Spleen (tissue), 11 donors: ENCODE data around the gene SERPINA4. TPM values are rescaled to one million over a fixed set of nuclear protein-coding genes. Genes with fewer than 3 reads are reported as not detected.
A peak's percentile ranks its signal among the peaks of the same experiment; 100 is the strongest.

ENCODE experiments used
- DNase-seq: peaks from one replicate; pipeline ENCODE4 v3.0.0-alpha.2; 2020
- H3K27ac ChIP-seq, 8 donors: fragments of 200-600 bp; sonication (generic) in 7 of 8; 1 replicate in 4 of 8; 2 replicates in 4 of 8; pipeline versions ENCODE4 v1.5.0 to v1.8.0; 2016 to 2021; ENCODE audit warnings: inconsistent platforms in 4 of 8, mild to moderate bottlenecking in 4 of 8, moderate library complexity in 1 of 8
- H3K27me3 ChIP-seq, 7 donors: fragments of 200-600 bp; sonication (generic) in 6 of 7; replicated peaks in 1 of 7; 1 replicate in 4 of 7; 2 replicates in 3 of 7; pipeline versions ENCODE4 v1.5.0 to v1.8.0; 2016 to 2021; ENCODE audit warnings: inconsistent platforms in 3 of 7, mild to moderate bottlenecking in 1 of 7
- H3K36me3 ChIP-seq, 6 donors: fragments of 200-600 bp; sonication (generic) in 5 of 6; 1 replicate in 4 of 6; 2 replicates in 2 of 6; pipeline versions ENCODE4 v1.5.0 to v1.8.0; 2016 to 2021; ENCODE audit warnings: inconsistent platforms in 2 of 6
- H3K4me1 ChIP-seq, 6 donors: fragments of 200-600 bp; sonication (generic) in 5 of 6; 1 replicate in 3 of 6; 2 replicates in 3 of 6; pipeline versions ENCODE4 v1.5.0 to v1.8.0; 2016 to 2021; ENCODE audit warnings: inconsistent platforms in 3 of 6
- H3K4me3 ChIP-seq, 8 donors: fragments of 200-600 bp; sonication (generic) in 7 of 8; 1 replicate in 4 of 8; 2 replicates in 4 of 8; pipeline versions ENCODE4 v1.5.0 to v1.8.0; 2016 to 2021; ENCODE audit warnings: inconsistent platforms in 4 of 8, mild to moderate bottlenecking in 4 of 8, moderate library complexity in 2 of 8
- H3K9me3 ChIP-seq, 8 donors: fragments of 200-600 bp; sonication (generic) in 7 of 8; 1 replicate in 4 of 8; 2 replicates in 4 of 8; pipeline versions ENCODE4 v1.5.0 to v1.8.0; 2016 to 2021; ENCODE audit warnings: inconsistent platforms in 4 of 8
- POLR2A ChIP-seq, 3 donors: fragments of 450-650 bp; IDR thresholded peaks; one replicate each; pipeline ENCODE4 v1.5.1; 2017; ENCODE audit warnings: antibody characterized with exemption in 3 of 3, mild to moderate bottlenecking in 1 of 3
- POLR2AphosphoS5 ChIP-seq, 3 donors: sonication (generic); formaldehyde crosslinking; IDR thresholded peaks; one replicate each; pipeline ENCODE4 v1.5.1; 2017; ENCODE audit warnings: antibody characterized with exemption in 3 of 3
- WGBS, 5 donors: extraction: QIAGEN DNeasy Blood & Tissue Kit in 3 of 5; methylation state at CpG; one replicate each; pipeline versions ENCODE4 v1.1.5 to v1.1.7; 2013 to 2018; 5-methylcytosine and 5-hydroxymethylcytosine counted together
- intact Hi-C: fragments of 100-400 bp; cut with DNase I; formaldehyde crosslinking; loops from one replicate; pipeline ENCODE4 v1.15.0; 2023; ENCODE audit warnings: low total_unique reads
- polyA plus RNA-seq, 3 donors: library from polyadenylated mRNA; stranded (reverse); fragments of 200-250 nt; gene quantifications; one replicate each; pipeline ENCODE4 v1.2.1, GENCODE V29; 2013
- total RNA-seq, 7 donors: library from RNA; depleted of rRNA in 3 of 7; stranded (reverse); fragments of >200 nt in 3 of 7; fragmentation: NEBNext Ultra II Directional in 4 of 7; extraction: Animal tissue kit (Norgen Biotek cat#: 25700) in 4 of 7; gene quantifications; one replicate each; pipeline versions ENCODE4 v1.1.0 to v1.2.1, GENCODE V29; 2016 to 2021
- TF ChIP-seq, protein P1 (sequence below), 11 experiments: fragments of 200-600 bp in 7 of 11; fragments of 450-650 bp in 4 of 11; sonication (generic) in 4 of 11; IDR thresholded peaks in 8 of 11; conservative IDR thresholded peaks in 3 of 11; 1 replicate in 7 of 11; 2 replicates in 4 of 11; pipeline versions ENCODE4 v1.4.0 to v1.8.0; 2016 to 2021; ENCODE audit warnings: antibody characterized with exemption in 11 of 11, inconsistent platforms in 4 of 11, mild to moderate bottlenecking in 1 of 11
- donor health status: healthy with polysubstance abuse.
- donor health status: DM: no; HTN: no; CAD: no; lungs with moderate emphysema.
- donor health status: DM: no; HTN: no; CAD: no.
- donor health status: Bipolar disorder and iron deficiency.
- donor health status: healthy.
- donor health status: DM: no; HTN: no; CAD: no.
- donor health status: DM: yes; HTN: yes; CAD: no.

The SERPINA4 gene
- total and polyA plus RNA-seq, 10 donors: not detected

DNA sequence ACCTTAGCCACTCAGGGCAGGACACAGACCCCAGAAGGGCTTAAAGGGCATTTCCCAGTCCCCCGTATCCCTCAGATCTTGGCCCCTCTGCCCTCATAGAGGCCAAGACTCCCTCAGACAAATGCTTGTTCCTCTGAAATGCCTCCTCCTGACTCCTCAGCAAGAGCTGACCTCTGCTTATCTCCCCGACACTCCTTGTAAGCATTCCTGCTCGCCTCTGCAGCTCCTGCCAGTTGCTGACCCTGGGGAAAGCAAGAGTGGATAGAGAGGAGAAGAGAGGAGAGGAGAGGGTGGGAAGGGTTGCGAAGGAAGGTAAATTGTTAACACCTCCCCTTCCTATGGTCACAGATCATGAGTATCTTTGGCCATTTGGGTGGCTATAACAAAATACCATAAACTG is 27.1 kb downstream of the SERPINA4 start:
- H3K9me3 ChIP-seq: no peaks in the 10 kb centered on the region
- WGBS, 5 donors: 78 to 92% (median 82%) methylated on average over 4 of the region's 4 CpGs
- DNase-seq: no peak
- TF ChIP-seq POLR2A (IDR thresholded peaks at IDR 0.05) (no peak), POLR2AphosphoS5 (IDR thresholded peaks at IDR 0.05) (no peak)
- TF ChIP-seq, protein P1, sequence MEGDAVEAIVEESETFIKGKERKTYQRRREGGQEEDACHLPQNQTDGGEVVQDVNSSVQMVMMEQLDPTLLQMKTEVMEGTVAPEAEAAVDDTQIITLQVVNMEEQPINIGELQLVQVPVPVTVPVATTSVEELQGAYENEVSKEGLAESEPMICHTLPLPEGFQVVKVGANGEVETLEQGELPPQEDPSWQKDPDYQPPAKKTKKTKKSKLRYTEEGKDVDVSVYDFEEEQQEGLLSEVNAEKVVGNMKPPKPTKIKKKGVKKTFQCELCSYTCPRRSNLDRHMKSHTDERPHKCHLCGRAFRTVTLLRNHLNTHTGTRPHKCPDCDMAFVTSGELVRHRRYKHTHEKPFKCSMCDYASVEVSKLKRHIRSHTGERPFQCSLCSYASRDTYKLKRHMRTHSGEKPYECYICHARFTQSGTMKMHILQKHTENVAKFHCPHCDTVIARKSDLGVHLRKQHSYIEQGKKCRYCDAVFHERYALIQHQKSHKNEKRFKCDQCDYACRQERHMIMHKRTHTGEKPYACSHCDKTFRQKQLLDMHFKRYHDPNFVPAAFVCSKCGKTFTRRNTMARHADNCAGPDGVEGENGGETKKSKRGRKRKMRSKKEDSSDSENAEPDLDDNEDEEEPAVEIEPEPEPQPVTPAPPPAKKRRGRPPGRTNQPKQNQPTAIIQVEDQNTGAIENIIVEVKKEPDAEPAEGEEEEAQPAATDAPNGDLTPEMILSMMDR (IDR thresholded peaks at IDR 0.05 in 8 of 11, conservative IDR thresholded peaks at IDR 0.05 in 3 of 11): no peak
- intact Hi-C loops: no loop called here
- no peak overlapping the region for H3K4me3 ChIP-seq
- no peaks in the 10 kb centered on the region for H3K27me3 ChIP-seq
- peak overlapping the region in 1 of 8 donors; percentile 17 for H3K27ac ChIP-seq
- H3K36me3 ChIP-seq: peaks cover 0 to 53% (median 7%) of the 10 kb centered on the region in 6 donors
- peaks cover 0 to 20% (median 2%) of the 10 kb centered on the region in 6 donors for H3K4me1 ChIP-seq

DNA sequence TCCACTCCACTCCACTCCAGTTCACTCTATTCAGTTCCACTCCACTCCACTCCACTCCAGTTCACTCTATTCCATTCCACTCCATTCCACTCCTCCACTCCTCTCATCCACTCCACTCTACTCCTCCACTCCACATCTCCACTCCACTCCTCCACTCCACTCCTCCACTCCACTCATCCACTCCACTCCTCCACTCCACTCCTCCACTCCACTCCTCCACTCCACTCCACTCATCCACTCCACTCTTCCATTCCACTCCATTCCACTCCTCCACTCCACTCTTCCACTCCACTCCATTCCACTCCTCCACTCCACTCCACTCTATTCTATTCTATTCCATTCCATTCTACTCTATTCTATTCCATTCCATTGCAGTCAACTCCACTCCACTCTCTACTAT is 29.8 kb downstream of the SERPINA4 start:
- DNase-seq: no peak
- no peaks in the 10 kb centered on the region for H3K9me3 ChIP-seq
- no peaks in the 10 kb centered on the region for H3K4me1 ChIP-seq
- TF ChIP-seq, protein P1 (IDR thresholded peaks at IDR 0.05 in 8 of 11, conservative IDR thresholded peaks at IDR 0.05 in 3 of 11): no peak
- TF ChIP-seq POLR2A (IDR thresholded peaks at IDR 0.05) (no peak), POLR2AphosphoS5 (IDR thresholded peaks at IDR 0.05) (no peak)
- H3K27me3 ChIP-seq: peaks cover 0 to 6% (median 0%) of the 10 kb centered on the region in 7 donors
- H3K27ac ChIP-seq: no peak overlapping the region
- intact Hi-C loops: no loop called here
- no peak overlapping the region for H3K4me3 ChIP-seq
- peaks cover 0 to 53% (median 7%) of the 10 kb centered on the region in 6 donors for H3K36me3 ChIP-seq

DNA sequence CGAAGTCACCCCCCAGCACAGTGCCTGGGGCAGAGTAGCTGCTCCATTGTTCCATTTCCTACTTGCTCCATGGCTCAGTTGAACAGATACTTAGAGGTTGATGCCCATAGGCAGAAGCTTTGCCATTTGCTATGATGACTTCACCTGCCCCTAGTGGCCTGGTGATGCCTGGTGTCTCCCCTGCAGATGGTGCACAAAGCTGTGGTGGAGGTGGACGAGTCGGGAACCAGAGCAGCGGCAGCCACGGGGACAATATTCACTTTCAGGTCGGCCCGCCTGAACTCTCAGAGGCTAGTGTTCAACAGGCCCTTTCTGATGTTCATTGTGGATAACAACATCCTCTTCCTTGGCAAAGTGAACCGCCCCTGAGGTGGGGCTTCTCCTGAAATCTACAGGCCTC is 30.6 kb downstream of the SERPINA4 start:
- 80 to 94% (median 90%) methylated on average over 3 to 8 of the region's 8 CpGs for WGBS, 5 donors
- Histone ChIP-seq H3K27ac (peak overlapping the region in 1 of 8 donors; percentile 36), H3K4me3 (no peak overlapping the region), H3K36me3 (peaks cover 0 to 53% (median 7%) of the 10 kb centered on the region in 6 donors), H3K27me3 (peaks cover 0 to 6% (median 0%) of the 10 kb centered on the region in 7 donors), H3K4me1 (no peaks in the 10 kb centered on the region), H3K9me3 (no peaks in the 10 kb centered on the region)
- no peak for DNase-seq
- intact Hi-C loops: no loop called here
- TF ChIP-seq, protein P1 (IDR thresholded peaks at IDR 0.05 in 8 of 11, conservative IDR thresholded peaks at IDR 0.05 in 3 of 11): no peak
- TF ChIP-seq POLR2AphosphoS5 (IDR thresholded peaks at IDR 0.05) (no peak), POLR2A (IDR thresholded peaks at IDR 0.05) (no peak)

DNA sequence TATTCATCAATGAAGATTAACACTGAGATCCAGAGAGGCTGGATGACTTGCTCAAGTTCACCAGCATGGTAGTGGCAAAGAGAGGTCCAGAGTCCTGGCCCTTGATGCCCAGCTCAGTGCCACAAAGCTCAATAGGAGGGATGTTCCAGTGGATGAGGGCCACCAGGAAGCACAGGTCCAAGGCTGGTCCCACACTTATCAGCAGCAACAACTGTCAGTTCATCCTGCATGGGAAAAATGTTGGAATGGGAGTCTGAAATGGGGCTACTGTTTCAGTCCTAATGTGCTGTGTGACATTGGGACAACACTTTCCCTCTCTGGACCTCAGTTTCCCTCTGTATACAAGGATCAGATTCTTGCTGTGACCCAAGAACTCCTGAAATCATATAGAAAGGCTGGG is 31.2 kb downstream of the SERPINA4 start:
- H3K4me1 ChIP-seq: no peaks in the 10 kb centered on the region
- no peak for DNase-seq
- H3K27me3 ChIP-seq: peaks cover 0 to 6% (median 0%) of the 10 kb centered on the region in 7 donors
- TF ChIP-seq POLR2AphosphoS5 (IDR thresholded peaks at IDR 0.05) (peak in 1 of 3 donors; percentile 54), POLR2A (IDR thresholded peaks at IDR 0.05) (no peak)
- TF ChIP-seq, protein P1 (IDR thresholded peaks at IDR 0.05 in 8 of 11, conservative IDR thresholded peaks at IDR 0.05 in 3 of 11): no peak
- H3K27ac ChIP-seq: peak overlapping the region in 1 of 8 donors; percentile 36
- intact Hi-C loops: no loop called here
- H3K4me3 ChIP-seq: no peak overlapping the region
- peaks cover 0 to 49% (median 6%) of the 10 kb centered on the region in 6 donors for H3K36me3 ChIP-seq
- H3K9me3 ChIP-seq: no peaks in the 10 kb centered on the region
